WTC11 (cell line): ENCODE measurements around the gene MRPL10.

Source experiments
- ATF3 ChIP-seq: sonication (generic); formaldehyde crosslinking; conservative IDR thresholded peaks from 2 replicates; pipeline ENCODE4 v1.8.1; 2022; ENCODE audit warnings: mild to moderate bottlenecking, missing genetic modification reagents
- CREB1 ChIP-seq: sonication (generic); formaldehyde crosslinking; IDR thresholded peaks from 2 replicates; pipeline ENCODE4 v1.8.0; 2023; ENCODE audit warnings: mild to moderate bottlenecking, missing genetic modification reagents
- CREM ChIP-seq: sonication (generic); formaldehyde crosslinking; IDR thresholded peaks from 2 replicates; pipeline ENCODE4 v1.8.1; 2022; ENCODE audit warnings: mild to moderate bottlenecking, missing genetic modification reagents, moderate library complexity
- CTCF ChIP-seq: fragments of 200-600 bp; IDR thresholded peaks from 2 replicates; pipeline ENCODE4 v1.8.0; 2022; ENCODE audit warnings: antibody characterized with exemption
- FOXJ3 ChIP-seq: sonication (generic); formaldehyde crosslinking; IDR thresholded peaks from 2 replicates; pipeline ENCODE4 v1.9.0; 2021; ENCODE audit warnings: missing genetic modification reagents, mild to moderate bottlenecking, borderline replicate concordance
- IRF1 ChIP-seq: sonication (generic); formaldehyde crosslinking; IDR thresholded peaks from 2 replicates; pipeline ENCODE4 v1.8.0; 2023; ENCODE audit warnings: missing genetic modification reagents
- MLX ChIP-seq: sonication (generic); formaldehyde crosslinking; IDR thresholded peaks from 2 replicates; pipeline ENCODE4 v1.8.1; 2023; ENCODE audit warnings: mild to moderate bottlenecking, missing genetic modification reagents, moderate library complexity
- NR2C2 ChIP-seq: sonication (generic); formaldehyde crosslinking; IDR thresholded peaks from 2 replicates; pipeline ENCODE4 v1.8.0; 2022; ENCODE audit warnings: mild to moderate bottlenecking, missing genetic modification reagents
- ZNF396 ChIP-seq: fragments of 250-450 bp; sonication (Bioruptor Pico); IDR thresholded peaks from 2 replicates; pipeline ENCODE4 v1.8.0; 2021; ENCODE audit warnings: mild to moderate bottlenecking, moderate library complexity, borderline replicate concordance

- TF ChIP-seq ATF3 (CRISPR knock-in tag) (no peak), CTCF (no peak), ZNF396 (no peak), CREM (CRISPR knock-in tag) (no peak), IRF1 (no peak), MLX (CRISPR knock-in tag) (no peak), CREB1 (no peak), NR2C2 (CRISPR knock-in tag) (no peak), FOXJ3 (no peak)
These were observed 57.0 kb downstream of the MRPL10 start for GRCh38 chr17:47774331-47774730.
